Prostate gland (tissue), 2 donors: Measurements from ENCODE around the gene NEBL. TPM values are rescaled to one million over a fixed set of nuclear protein-coding genes. Genes with fewer than 3 reads are reported as not detected.

ENCODE experiments used
- DNase-seq: peaks from one replicate; pipeline ENCODE4 v3.0.0-alpha.2; 2019; ENCODE audit warnings: low spot score
- H3K27ac ChIP-seq, 2 donors: fragments of 200-600 bp; sonication (generic); 2 replicates each; pipeline ENCODE4 v1.5.1; 2017 to 2019
- H3K27me3 ChIP-seq: fragments of 200-600 bp; sonication (generic); replicated peaks from 2 replicates; pipeline ENCODE4 v1.5.1; 2019; ENCODE audit not compliant: insufficient read depth
- H3K36me3 ChIP-seq, 2 donors: fragments of 200-600 bp; sonication (generic); 1 replicate in 1 of 2; 2 replicates in 1 of 2; pipeline versions ENCODE4 v1.5.1 to v1.8.1; 2017 to 2019
- H3K4me1 ChIP-seq: fragments of 200-600 bp; sonication (generic); replicated peaks from 2 replicates; pipeline ENCODE4 v1.5.1; 2019
- H3K4me3 ChIP-seq, 2 donors: fragments of 200-600 bp; sonication (generic); 2 replicates each; pipeline ENCODE4 v1.5.1; 2017 to 2019
- H3K9me3 ChIP-seq: fragments of 200-600 bp; sonication (generic); 2 replicates; pipeline ENCODE4 v1.5.1; 2017
- POLR2A ChIP-seq: fragments of 450-650 bp; IDR thresholded peaks from one replicate; pipeline ENCODE4 v1.6.1; 2016; ENCODE audit warnings: antibody characterized with exemption, mild to moderate bottlenecking
- POLR2AphosphoS5 ChIP-seq: sonication (generic); formaldehyde crosslinking; IDR thresholded peaks from one replicate; pipeline ENCODE4 v1.6.1; 2017; ENCODE audit warnings: antibody characterized with exemption
- WGBS: methylation state at CpG from one replicate; pipeline ENCODE4 v1.1.5; 2018; 5-methylcytosine and 5-hydroxymethylcytosine counted together
- intact Hi-C: fragments of 100-400 bp; cut with DNase I; formaldehyde crosslinking; loops from one replicate; pipeline ENCODE4 v1.14.2; 2022
- total RNA-seq, 2 donors: library from RNA; depleted of rRNA; stranded (reverse); fragments of >200 nt; gene quantifications; one replicate each; pipeline ENCODE4 v1.1.0, GENCODE V29; 2016
- TF ChIP-seq, protein P1 (sequence below), 4 experiments: fragments of 200-600 bp in 2 of 4; fragments of 450-650 bp in 2 of 4; sonication (generic) in 2 of 4; IDR thresholded peaks; 1 replicate in 3 of 4; 2 replicates in 1 of 4; pipeline ENCODE4 v1.5.1; 2016 to 2019; ENCODE audit warnings: antibody characterized with exemption in 4 of 4, mild to moderate bottlenecking in 2 of 4, moderate library complexity in 2 of 4

NEBL gene
- total RNA-seq, 2 donors from 2014 or later, result 22.5 to 29.0 TPM

DNA sequence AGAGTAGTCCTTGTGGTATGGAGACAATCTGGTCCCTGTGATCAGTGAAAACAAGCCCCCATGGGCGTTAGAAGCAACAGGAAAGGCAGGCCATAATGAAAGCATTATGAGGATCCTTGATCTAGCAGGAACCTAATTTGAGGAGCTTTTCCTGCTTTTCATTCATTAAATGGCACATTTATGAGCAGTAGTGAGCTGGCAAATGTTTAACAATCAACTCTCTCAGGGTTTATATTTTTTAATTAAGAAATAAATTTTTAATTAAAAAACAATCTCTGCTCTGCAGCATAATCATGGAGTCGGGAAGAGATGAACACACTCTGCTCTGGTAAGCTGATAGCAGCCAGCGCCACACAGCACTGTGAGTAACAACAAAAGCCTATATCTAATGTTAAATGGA is 11.3 kb upstream of the NEBL start:
- no peaks in the 10 kb centered on the region for H3K4me1 ChIP-seq
- no peak overlapping the region for H3K27ac ChIP-seq
- no peaks in the 10 kb centered on the region for H3K9me3 ChIP-seq
- H3K4me3 ChIP-seq, result no peak overlapping the region
- WGBS, result 80% methylated on average over 3 of the region's 3 CpGs
- H3K36me3 ChIP-seq, result no peaks in the 10 kb centered on the region
- intact Hi-C loops, result no loop called here
- no peak for TF ChIP-seq POLR2AphosphoS5
- TF ChIP-seq, protein P1, sequence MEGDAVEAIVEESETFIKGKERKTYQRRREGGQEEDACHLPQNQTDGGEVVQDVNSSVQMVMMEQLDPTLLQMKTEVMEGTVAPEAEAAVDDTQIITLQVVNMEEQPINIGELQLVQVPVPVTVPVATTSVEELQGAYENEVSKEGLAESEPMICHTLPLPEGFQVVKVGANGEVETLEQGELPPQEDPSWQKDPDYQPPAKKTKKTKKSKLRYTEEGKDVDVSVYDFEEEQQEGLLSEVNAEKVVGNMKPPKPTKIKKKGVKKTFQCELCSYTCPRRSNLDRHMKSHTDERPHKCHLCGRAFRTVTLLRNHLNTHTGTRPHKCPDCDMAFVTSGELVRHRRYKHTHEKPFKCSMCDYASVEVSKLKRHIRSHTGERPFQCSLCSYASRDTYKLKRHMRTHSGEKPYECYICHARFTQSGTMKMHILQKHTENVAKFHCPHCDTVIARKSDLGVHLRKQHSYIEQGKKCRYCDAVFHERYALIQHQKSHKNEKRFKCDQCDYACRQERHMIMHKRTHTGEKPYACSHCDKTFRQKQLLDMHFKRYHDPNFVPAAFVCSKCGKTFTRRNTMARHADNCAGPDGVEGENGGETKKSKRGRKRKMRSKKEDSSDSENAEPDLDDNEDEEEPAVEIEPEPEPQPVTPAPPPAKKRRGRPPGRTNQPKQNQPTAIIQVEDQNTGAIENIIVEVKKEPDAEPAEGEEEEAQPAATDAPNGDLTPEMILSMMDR (IDR thresholded peaks at IDR 0.05), result no peak
- no peak for TF ChIP-seq POLR2A
- no peak for DNase-seq
- no peaks in the 10 kb centered on the region for H3K27me3 ChIP-seq

DNA sequence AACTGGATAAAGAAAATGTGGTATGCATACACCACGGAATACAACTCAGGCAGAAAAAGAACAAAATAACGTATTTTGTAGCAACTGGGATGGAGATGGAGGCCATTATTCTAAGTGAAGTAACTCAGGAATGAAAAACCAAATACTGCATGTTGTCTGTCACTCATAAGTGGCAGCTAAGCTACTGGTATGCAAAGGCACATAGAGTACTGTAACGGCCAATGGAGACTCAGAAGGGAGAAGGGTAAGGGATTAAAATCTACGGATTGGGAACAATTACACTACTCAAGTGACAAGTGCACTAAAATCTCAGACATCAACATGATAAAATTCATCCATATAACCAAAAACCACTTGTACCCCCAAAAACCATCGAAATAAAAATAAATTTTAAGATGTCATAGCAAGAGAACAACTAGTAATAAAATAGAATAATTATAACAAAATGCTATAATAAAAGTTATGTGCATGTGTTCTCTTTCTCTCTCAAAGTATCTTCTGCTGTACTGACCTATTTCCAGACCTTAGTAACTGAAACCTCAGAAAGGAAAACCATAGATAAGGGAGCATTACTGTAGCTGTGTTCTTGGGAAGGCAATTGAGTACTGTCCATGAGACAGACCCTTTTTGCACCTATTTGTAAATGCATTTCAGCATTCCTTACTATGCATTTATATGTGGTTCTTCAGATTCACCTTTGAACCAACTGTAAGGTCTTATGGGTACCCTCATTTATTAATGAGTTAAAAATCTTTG is 6.7 kb upstream of the NEBL start:
- H3K4me3 ChIP-seq, result no peak overlapping the region
- DNase-seq, result no peak
- no peaks in the 10 kb centered on the region for H3K9me3 ChIP-seq
- WGBS, result 87% methylated on average over 5 of the region's 5 CpGs
- intact Hi-C loops, result no loop called here
- TF ChIP-seq, protein P1 (IDR thresholded peaks at IDR 0.05), result no peak
- no peak for TF ChIP-seq POLR2A
- no peak for TF ChIP-seq POLR2AphosphoS5
- no peak overlapping the region for H3K27ac ChIP-seq
- no peaks in the 10 kb centered on the region for H3K27me3 ChIP-seq
- no peaks in the 10 kb centered on the region for H3K4me1 ChIP-seq
- no peaks in the 10 kb centered on the region for H3K36me3 ChIP-seq

DNA sequence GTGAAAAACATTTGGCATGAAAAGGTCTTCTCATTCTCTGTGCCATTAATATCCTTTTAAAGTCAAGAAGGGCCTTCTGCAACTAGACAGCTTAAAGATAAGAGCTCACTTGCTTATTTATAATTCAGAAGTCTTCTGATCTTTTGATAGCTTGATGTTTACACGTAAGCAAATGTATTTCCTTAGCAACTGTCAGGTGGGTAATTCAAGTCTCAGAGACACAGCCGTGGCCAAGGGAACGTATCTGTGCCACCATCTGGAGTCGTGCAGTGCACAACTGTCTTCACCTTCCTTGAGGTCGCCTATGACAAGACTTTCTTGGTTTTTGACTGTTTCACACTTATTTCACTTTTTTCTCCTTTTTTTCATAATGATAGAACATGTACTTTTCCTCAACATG is 4.0 kb upstream of the NEBL start:
- H3K36me3 ChIP-seq, result no peaks in the 10 kb centered on the region
- intact Hi-C loops, result no loop called here
- 66% methylated on average over 5 of the region's 5 CpGs for WGBS

DNA sequence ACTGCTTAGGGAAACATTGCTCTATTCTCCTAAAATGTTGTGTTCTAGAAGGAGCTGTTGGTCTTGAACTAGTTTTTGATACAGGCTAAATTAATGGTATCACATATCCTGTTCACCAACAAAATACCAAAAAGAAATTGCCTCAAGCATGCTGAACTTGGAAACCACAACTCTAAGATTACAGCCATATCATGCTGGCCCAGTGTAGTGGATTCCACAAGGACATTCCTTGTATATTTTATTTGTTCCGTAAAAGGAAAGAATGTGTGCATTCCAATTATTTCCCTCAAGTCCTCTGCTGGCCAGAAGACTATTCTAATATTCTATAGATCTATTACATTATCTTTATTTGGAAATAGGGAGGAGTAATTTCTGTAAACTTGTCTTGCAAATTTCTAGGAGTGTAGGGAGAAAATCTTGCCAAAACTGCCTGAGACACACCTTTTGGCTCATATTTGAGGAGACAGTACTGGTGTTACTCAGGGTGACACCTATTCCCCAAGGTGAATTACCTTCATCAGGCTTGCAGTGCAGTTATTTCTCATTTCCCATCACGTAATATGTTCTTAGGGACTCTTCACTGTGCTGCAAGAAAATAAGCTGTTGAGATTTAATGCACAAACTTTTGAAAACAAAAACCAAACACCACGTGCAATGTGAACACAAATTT is 1.9 kb upstream of the NEBL start:
- H3K4me3 ChIP-seq, result no peak overlapping the region
- no peaks in the 10 kb centered on the region for H3K4me1 ChIP-seq
- DNase-seq, result no peak
- H3K27me3 ChIP-seq, result no peaks in the 10 kb centered on the region
- TF ChIP-seq POLR2AphosphoS5 (no peak), POLR2A (no peak)
- TF ChIP-seq, protein P1 (IDR thresholded peaks at IDR 0.05), result no peak
- intact Hi-C loops, result loop anchor here (10.0 kb wide), 1 partner anchor 166 kb away; no protein-coding TSS in a partner anchor
- no peaks in the 10 kb centered on the region for H3K9me3 ChIP-seq
- H3K27ac ChIP-seq, result no peak overlapping the region
- no peaks in the 10 kb centered on the region for H3K36me3 ChIP-seq
- 80% methylated on average over 3 of the region's 3 CpGs for WGBS

More for the DNA sequence above, 4.0 kb upstream of the NEBL start:
- Histone ChIP-seq H3K27ac (no peak overlapping the region), H3K9me3 (no peaks in the 10 kb centered on the region), H3K27me3 (no peaks in the 10 kb centered on the region), H3K4me1 (no peaks in the 10 kb centered on the region), H3K4me3 (no peak overlapping the region)
- DNase-seq, result no peak
- TF ChIP-seq POLR2A (no peak), POLR2AphosphoS5 (no peak)
- TF ChIP-seq, protein P1 (IDR thresholded peaks at IDR 0.05), result no peak
